ENCODE measurements around the gene COL5A1. TPM values are rescaled to one million over a fixed set of nuclear protein-coding genes. Genes with fewer than 3 reads are reported as not detected.
A peak's percentile ranks its signal among the peaks of the same experiment; 100 is the strongest.

The COL5A1 gene
- total RNA-seq, 4 donors from 2014 or later: 1.6 to 2.8 (median 2.3) TPM

- Histone ChIP-seq H3K27ac (no peak overlapping the region), H3K36me3 (no peaks in the 10 kb centered on the region), H3K27me3 (peaks cover 0 to 9% (median 5%) of the 10 kb centered on the region in 3 donors), H3K4me3 (no peak overlapping the region), H3K4me1 (peaks cover 0 to 4% of the 10 kb centered on the region in 2 donors), H3K9me3 (no peaks in the 10 kb centered on the region)
- intact Hi-C loops (cut with DNase I; ENCODE audit: low total_unique reads): no loop called here
- DNase-seq (no peak), ATAC-seq (no peak)
- no peak for TF ChIP-seq POLR2A (IDR thresholded peaks at IDR 0.05)
- TF ChIP-seq CTCF (IDR thresholded peaks at IDR 0.05 in 4 of 5, conservative IDR thresholded peaks at IDR 0.05 in 1 of 5): no peak
- in situ Hi-C loops (cut with MboI; ENCODE audit: low sequenced_read_pairs in 4 of 4): no loop called here
Observed at GRCh38 chr9:134863306-134863902, 221.8 kb downstream of the COL5A1 start.

- no peaks in the 10 kb centered on the region for H3K9me3 ChIP-seq
- in situ Hi-C loops (cut with MboI; ENCODE audit: low sequenced_read_pairs in 4 of 4) (no loop called here), intact Hi-C loops (cut with DNase I; ENCODE audit: low total_unique reads) (no loop called here)
- DNase-seq: no peak
- H3K27me3 ChIP-seq: peaks cover 0 to 9% (median 5%) of the 10 kb centered on the region in 3 donors
- H3K4me3 ChIP-seq: no peak overlapping the region
- no peak for TF ChIP-seq POLR2A (IDR thresholded peaks at IDR 0.05)
- no peak for TF ChIP-seq CTCF (IDR thresholded peaks at IDR 0.05 in 4 of 5, conservative IDR thresholded peaks at IDR 0.05 in 1 of 5)
- peak in 1 of 2 donors; percentile 42 for ATAC-seq
- H3K36me3 ChIP-seq: no peaks in the 10 kb centered on the region
- H3K4me1 ChIP-seq: peaks cover 0 to 4% of the 10 kb centered on the region in 2 donors
- H3K27ac ChIP-seq: no peak overlapping the region
Observed at GRCh38 chr9:134863941-134864820, 222.6 kb downstream of the COL5A1 start.

- TF ChIP-seq POLR2A (IDR thresholded peaks at IDR 0.05) (no peak), CTCF (IDR thresholded peaks at IDR 0.05 in 4 of 5, conservative IDR thresholded peaks at IDR 0.05 in 1 of 5) (no peak)
- ATAC-seq (no peak), DNase-seq (no peak)
- H3K27me3 ChIP-seq: peaks cover 0 to 9% (median 5%) of the 10 kb centered on the region in 3 donors
- no peaks in the 10 kb centered on the region for H3K36me3 ChIP-seq
- intact Hi-C loops (cut with DNase I; ENCODE audit: low total_unique reads) (no loop called here), in situ Hi-C loops (cut with MboI; ENCODE audit: low sequenced_read_pairs in 4 of 4) (no loop called here)
- H3K9me3 ChIP-seq: no peaks in the 10 kb centered on the region
- H3K4me3 ChIP-seq: no peak overlapping the region
- H3K4me1 ChIP-seq: peaks cover 0 to 4% of the 10 kb centered on the region in 2 donors
- no peak overlapping the region for H3K27ac ChIP-seq
Observed at GRCh38 chr9:134864821-134865190, 223.2 kb downstream of the COL5A1 start.

- intact Hi-C loops (cut with DNase I; ENCODE audit: low total_unique reads): no loop called here
- peaks cover 0 to 4% of the 10 kb centered on the region in 2 donors for H3K4me1 ChIP-seq
Observed at GRCh38 chr9:134867917-134868750, 226.5 kb downstream of the COL5A1 start.

More at GRCh38 chr9:134867917-134868750, 226.5 kb downstream of the COL5A1 start:
- TF ChIP-seq CTCF (IDR thresholded peaks at IDR 0.05 in 4 of 5, conservative IDR thresholded peaks at IDR 0.05 in 1 of 5): no peak
- TF ChIP-seq POLR2A (IDR thresholded peaks at IDR 0.05): no peak
- in situ Hi-C loops (cut with MboI; ENCODE audit: low sequenced_read_pairs in 4 of 4): no loop called here
- H3K36me3 ChIP-seq: no peaks in the 10 kb centered on the region
- H3K27ac ChIP-seq: no peak overlapping the region
- ATAC-seq (no peak), DNase-seq (no peak)
- H3K4me3 ChIP-seq: no peak overlapping the region
- H3K9me3 ChIP-seq: no peaks in the 10 kb centered on the region
- H3K27me3 ChIP-seq: peaks cover 0 to 9% (median 3%) of the 10 kb centered on the region in 3 donors
